Measurements from ENCODE around the gene FIBP.

Gene FIBP

GRCh38 chr11:65883786-65884715, 4.2 kb downstream of the FIBP start:
- POLR2A ChIA-PET: interaction anchor here (1.1 to 1.7 kb wide), 4 partner anchors 10 to 34 kb away, joined by 3 to 5 read pairs (median 4); partner anchors contain the start of gene FOSL1
- CTCF ChIA-PET: interaction anchor here (0.7 to 33.3 kb wide), 42 partner anchors 9 to 251 kb away, joined by 3 to 1090 read pairs (median 6); partner anchors contain the start of genes BANF1, CATSPER1, CFL1 and CTSW

GRCh38 chr11:65883058-65883761, 5.1 kb downstream of the FIBP start:
- ChIA-PET POLR2A (interaction anchor here (1.1 kb wide), 1 partner anchor 35 kb away, joined by 3 read pairs; no protein-coding TSS in a partner anchor), CTCF (interaction anchor here (0.9 to 33.3 kb wide), 10 partner anchors 10 to 108 kb away, joined by 3 to 1090 read pairs (median 14); partner anchors contain the start of genes CTSW, EFEMP2, FOSL1 and SART1)
- no peak for DNase-seq (ENCODE audit: low read depth, low spot score)
- H3K4me3 ChIP-seq (ENCODE audit: low read depth, low read length): no peak overlapping the region
- no peak for TF ChIP-seq CTCF (IDR thresholded peaks at IDR 0.05; ENCODE audit: insufficient read depth, low read length, missing control alignments)

More at GRCh38 chr11:65883786-65884715, 4.2 kb downstream of the FIBP start:
- DNase-seq (ENCODE audit: low read depth, low spot score): no peak
- no peak overlapping the region for H3K4me3 ChIP-seq (ENCODE audit: low read depth, low read length)
- TF ChIP-seq CTCF (IDR thresholded peaks at IDR 0.05; ENCODE audit: insufficient read depth, low read length, missing control alignments): no peak

DNA sequence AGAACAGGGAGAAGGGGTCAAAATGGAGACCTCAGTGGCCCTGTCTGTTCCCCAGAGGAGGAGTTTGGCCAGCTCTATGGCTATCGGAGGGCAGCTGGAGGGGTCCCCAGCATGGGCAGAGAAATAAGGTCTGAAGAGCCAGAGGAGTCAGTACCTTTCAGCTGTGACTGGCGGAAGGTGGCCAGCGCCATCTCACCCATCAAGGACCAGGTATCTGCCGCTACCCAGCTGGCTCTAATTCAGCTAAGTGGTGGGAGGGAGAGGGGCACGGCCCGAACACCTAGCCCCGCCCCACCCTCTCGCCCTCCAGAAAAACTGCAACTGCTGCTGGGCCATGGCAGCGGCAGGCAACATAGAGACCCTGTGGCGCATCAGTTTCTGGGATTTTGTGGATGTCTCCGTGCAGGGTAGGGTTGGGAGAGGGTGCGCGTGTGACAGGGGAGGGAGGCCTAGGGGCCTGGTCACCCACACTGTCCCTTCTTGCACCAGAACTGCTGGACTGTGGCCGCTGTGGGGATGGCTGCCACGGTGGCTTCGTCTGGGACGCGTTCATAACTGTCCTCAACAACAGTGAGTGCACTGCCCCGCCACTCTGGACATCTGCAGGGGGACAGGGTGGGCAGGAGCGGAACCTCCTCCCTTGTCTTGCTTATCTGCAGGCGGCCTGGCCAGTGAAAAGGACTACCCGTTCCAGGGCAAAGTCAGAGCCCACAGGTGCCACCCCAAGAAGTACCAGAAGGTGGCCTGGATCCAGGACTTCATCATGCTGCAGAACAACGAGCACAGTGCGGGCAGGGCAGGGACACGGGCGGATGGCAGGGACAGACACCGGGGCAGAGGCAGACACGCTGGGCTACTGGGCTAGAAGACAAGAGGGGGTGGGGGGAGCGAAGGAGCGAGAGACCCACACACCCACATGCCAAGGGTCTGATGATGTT, 5.9 kb downstream of the FIBP start:
- CTCF ChIA-PET: interaction anchor here (0.9 to 33.3 kb wide), 6 partner anchors 9 to 186 kb away, joined by 3 to 1090 read pairs (median 11); partner anchors contain the start of genes CCDC85B, CTSW, EFEMP2 and MUS81
- H3K4me3 ChIP-seq (ENCODE audit: low read depth, low read length): no peak overlapping the region
- POLR2A ChIA-PET: interaction anchor here (1.8 kb wide), 1 partner anchor 11 kb away, joined by 7 read pairs; the partner anchor contains the start of gene EFEMP2
- DNase-seq (ENCODE audit: low read depth, low spot score): no peak
- TF ChIP-seq CTCF (IDR thresholded peaks at IDR 0.05; ENCODE audit: insufficient read depth, low read length, missing control alignments): no peak

GRCh38 chr11:65880844-65881421, 7.3 kb downstream of the FIBP start:
- POLR2A ChIA-PET: interaction anchor here (0.7 to 1.8 kb wide), 3 partner anchors 9 to 48 kb away, joined by 3 to 7 read pairs (median 3); partner anchors contain the start of gene EFEMP2

More at GRCh38 chr11:65880844-65881421, 7.3 kb downstream of the FIBP start:
- DNase-seq (ENCODE audit: low read depth, low spot score): no peak
- CTCF ChIA-PET: interaction anchor here (0.6 to 33.3 kb wide), 6 partner anchors 5 to 165 kb away, joined by 3 to 1090 read pairs (median 190); partner anchors contain the start of genes CCDC85B, CTSW, EFEMP2 and FIBP
- TF ChIP-seq CTCF (IDR thresholded peaks at IDR 0.05; ENCODE audit: insufficient read depth, low read length, missing control alignments): no peak
- no peak overlapping the region for H3K4me3 ChIP-seq (ENCODE audit: low read depth, low read length)

All from AG04449 (cell line).